WTC11 (cell line): Measurements from ENCODE around the gene NR2F2. TPM values are rescaled to one million over a fixed set of nuclear protein-coding genes. Genes with fewer than 3 reads are reported as not detected.

Experiments
- ATAC-seq: fragments of 200-7000 bp; cut with Tn5 transposase; 2 replicates; pipeline ENCODE4 v1.10.0; 2021; ENCODE audit warnings: mild to moderate bottlenecking, moderate library complexity
- CTCF ChIA-PET: fragments of 300-600 bp; sonication (Branson Sonifier 250); formaldehyde crosslinking; loops from one replicate; lab custom pipeline; 2021; ENCODE audit warnings: antibody characterized with exemption; lab: Charles Lee
- POLR2A ChIA-PET: fragments of 350-600 bp; sonication (Branson Sonifier 250); formaldehyde crosslinking; loops from one replicate; lab custom pipeline; 2021; ENCODE audit warnings: antibody characterized with exemption; lab: Charles Lee
- DNase-seq: peaks from one replicate; pipeline ENCODE4 v3.0.0; 2021; ENCODE audit warnings: low spot score
- H3K27ac Mint-ChIP-seq: 2 replicates; pipeline ENCODE4 v1.8.0; 2021; ENCODE audit warnings: mixed read lengths
- H3K27me3 Mint-ChIP-seq: 2 replicates; pipeline ENCODE4 v1.8.0; 2021; ENCODE audit warnings: low read depth, mild to moderate bottlenecking, moderate library complexity, mixed read lengths
- H3K36me3 Mint-ChIP-seq: 2 replicates; pipeline ENCODE4 v1.8.0; 2021; ENCODE audit warnings: mixed read lengths
- H3K4me1 Mint-ChIP-seq: 2 replicates; pipeline ENCODE4 v1.8.0; 2022; ENCODE audit warnings: mixed read lengths
- H3K4me3 Mint-ChIP-seq: 2 replicates; pipeline ENCODE4 v1.8.0; 2021; ENCODE audit warnings: mild to moderate bottlenecking, moderate library complexity, mixed read lengths
- H3K9me3 Mint-ChIP-seq: 2 replicates; pipeline ENCODE4 v1.8.0; 2021; ENCODE audit warnings: mixed read lengths
- ATF6 ChIP-seq: sonication (generic); formaldehyde crosslinking; IDR thresholded peaks from 2 replicates; pipeline ENCODE4 v1.8.1; 2023; ENCODE audit warnings: mild to moderate bottlenecking, missing genetic modification reagents
- CBFB ChIP-seq: sonication (generic); formaldehyde crosslinking; IDR thresholded peaks from 2 replicates; pipeline ENCODE4 v1.8.1; 2022; ENCODE audit warnings: mild to moderate bottlenecking, low read depth, missing genetic modification reagents
- CTCF ChIP-seq: fragments of 200-600 bp; IDR thresholded peaks from 2 replicates; pipeline ENCODE4 v1.8.0; 2022; ENCODE audit warnings: antibody characterized with exemption
- E2F4 ChIP-seq: sonication (generic); formaldehyde crosslinking; IDR thresholded peaks from 2 replicates; pipeline ENCODE4 v1.8.1; 2022; ENCODE audit warnings: low read depth, mild to moderate bottlenecking, moderate library complexity, missing genetic modification reagents, borderline replicate concordance
- EMX1 ChIP-seq: fragments of 250-450 bp; sonication (Bioruptor Pico); IDR thresholded peaks from 2 replicates; pipeline ENCODE4 v1.8.0; 2021; ENCODE audit warnings: mild to moderate bottlenecking
- ETV6 ChIP-seq: sonication (generic); formaldehyde crosslinking; IDR thresholded peaks from 2 replicates; pipeline ENCODE4 v1.8.1; 2022; ENCODE audit warnings: mild to moderate bottlenecking, missing genetic modification reagents
- FOXP1 ChIP-seq: sonication (generic); formaldehyde crosslinking; IDR thresholded peaks from 2 replicates; pipeline ENCODE4 v1.8.0; 2022; ENCODE audit warnings: missing genetic modification reagents, mild to moderate bottlenecking, moderate library complexity, borderline replicate concordance
- GABPB1 ChIP-seq: sonication (generic); formaldehyde crosslinking; IDR thresholded peaks from 2 replicates; pipeline ENCODE4 v1.8.1; 2023; ENCODE audit warnings: mild to moderate bottlenecking, missing genetic modification reagents
- GTF2I ChIP-seq: fragments of 250-450 bp; sonication (Bioruptor Pico); conservative IDR thresholded peaks from 2 replicates; pipeline ENCODE4 v1.4.0; 2021; ENCODE audit warnings: mild to moderate bottlenecking
- HMGXB4 ChIP-seq: sonication (generic); formaldehyde crosslinking; IDR thresholded peaks from 2 replicates; pipeline ENCODE4 v1.8.1; 2023; ENCODE audit warnings: mild to moderate bottlenecking, moderate library complexity, missing genetic modification reagents
- NFATC4 ChIP-seq: fragments of 250-450 bp; sonication (Bioruptor Pico); IDR thresholded peaks from 2 replicates; pipeline ENCODE4 v1.9.0; 2021; ENCODE audit warnings: mild to moderate bottlenecking
- NR3C1 ChIP-seq: sonication (generic); formaldehyde crosslinking; conservative IDR thresholded peaks from 2 replicates; pipeline ENCODE4 v1.8.1; 2023; ENCODE audit warnings: low read depth, mild to moderate bottlenecking, missing genetic modification reagents
- SMAD3 ChIP-seq: sonication (generic); formaldehyde crosslinking; IDR thresholded peaks from 2 replicates; pipeline ENCODE4 v1.8.0; 2022; ENCODE audit warnings: missing genetic modification reagents, mild to moderate bottlenecking, borderline replicate concordance
- TCF7 ChIP-seq: sonication (generic); formaldehyde crosslinking; IDR thresholded peaks from 2 replicates; pipeline ENCODE4 v1.8.0; 2022; ENCODE audit warnings: mild to moderate bottlenecking, low read depth, missing genetic modification reagents, moderate library complexity
- TEAD1 ChIP-seq: sonication (generic); formaldehyde crosslinking; IDR thresholded peaks from 2 replicates; pipeline ENCODE4 v1.8.0; 2022; ENCODE audit warnings: mild to moderate bottlenecking, missing genetic modification reagents
- USF2 ChIP-seq: sonication (generic); formaldehyde crosslinking; IDR thresholded peaks from 2 replicates; pipeline ENCODE4 v1.8.1; 2023; ENCODE audit warnings: mild to moderate bottlenecking, missing genetic modification reagents, moderate library complexity
- ZBTB21 ChIP-seq: sonication (generic); formaldehyde crosslinking; IDR thresholded peaks from 2 replicates; pipeline ENCODE4 v1.8.1; 2023; ENCODE audit warnings: mild to moderate bottlenecking, missing genetic modification reagents, borderline replicate concordance
- ZBTB43 ChIP-seq: sonication (generic); formaldehyde crosslinking; IDR thresholded peaks from 2 replicates; pipeline ENCODE4 v1.8.1; 2023; ENCODE audit warnings: mild to moderate bottlenecking, missing genetic modification reagents
- ZNF232 ChIP-seq: sonication (generic); formaldehyde crosslinking; IDR thresholded peaks from 2 replicates; pipeline ENCODE4 v1.8.0; 2022; ENCODE audit warnings: mild to moderate bottlenecking, missing genetic modification reagents
- ZNF423 ChIP-seq: fragments of 250-450 bp; sonication (Bioruptor Pico); IDR thresholded peaks from 2 replicates; pipeline ENCODE4 v2.1.2; 2022; ENCODE audit warnings: mild to moderate bottlenecking, moderate library complexity
- total RNA-seq: library from RNA; stranded (reverse); gene quantifications from 3 replicates; pipeline ENCODE4 v1.2.3, GENCODE V29; 2021
- TF ChIP-seq, protein P1 (sequence below): sonication (generic); formaldehyde crosslinking; IDR thresholded peaks from 2 replicates; pipeline ENCODE4 v1.8.1; 2023; ENCODE audit warnings: mild to moderate bottlenecking, missing genetic modification reagents, borderline replicate concordance

NR2F2 gene
- total RNA-seq, 1 experiment from 2014 or later = 0.57 TPM

DNA sequence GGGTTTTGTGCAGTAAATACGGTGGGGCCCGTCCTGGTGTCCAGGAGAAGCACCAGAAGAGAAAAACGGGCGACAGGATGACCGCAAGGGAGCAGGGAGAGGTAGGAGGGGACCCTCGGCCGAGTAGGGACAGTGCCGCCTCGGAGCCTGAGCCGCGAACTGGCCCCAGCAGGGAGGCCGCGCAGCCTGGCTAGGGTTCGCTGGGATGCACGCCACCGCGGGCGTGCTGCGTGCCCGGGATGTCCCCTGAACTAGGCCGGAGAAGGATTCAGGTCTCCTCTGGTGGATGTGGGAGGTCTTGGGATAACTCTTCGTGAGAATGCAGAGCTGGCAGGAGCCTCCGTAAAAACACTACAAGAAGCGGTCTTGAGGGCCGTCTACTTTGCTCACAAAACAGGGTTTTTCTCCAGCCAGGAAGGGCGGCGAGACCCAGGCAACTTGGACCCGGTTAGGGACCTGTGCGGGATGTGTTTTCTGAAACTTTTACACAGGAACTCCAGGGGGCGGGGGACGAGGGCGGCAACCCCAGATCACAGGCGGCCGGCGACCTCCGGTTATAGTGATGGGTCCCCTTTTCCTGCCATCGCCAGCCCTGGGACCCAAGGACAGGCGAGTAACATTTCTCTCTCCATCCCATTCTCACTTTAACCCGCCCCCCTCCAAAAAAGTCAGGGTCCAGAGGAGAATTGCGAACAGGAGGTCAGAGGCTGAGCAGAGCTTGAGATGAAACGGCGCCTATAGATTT lies 35.5 kb downstream of the NR2F2 start:
- H3K36me3 Mint-ChIP-seq = no peaks in the 10 kb centered on the region; the same call in 1 of the 2 replicates
- H3K27me3 Mint-ChIP-seq = no peaks in the 10 kb centered on the region
- DNase-seq (no peak), ATAC-seq (no peak; the same call in 1 of the 2 replicates)
- ChIA-PET CTCF (interaction anchor here (1.1 to 1.8 kb wide), 4 partner anchors 8 to 39 kb away, joined by 3 to 10 read pairs (median 5); no protein-coding TSS in a partner anchor), POLR2A (no interaction called here)
- H3K4me3 Mint-ChIP-seq = peak overlapping the region; percentile 31; the same call in 1 of the 2 replicates
- H3K9me3 Mint-ChIP-seq = no peaks in the 10 kb centered on the region
- H3K4me1 Mint-ChIP-seq = peaks cover 66% of the 10 kb centered on the region
- TF ChIP-seq CBFB (CRISPR knock-in tag) (no peak), FOXP1 (CRISPR knock-in tag) (no peak), EMX1 (CRISPR knock-in tag) (no peak), NFATC4 (CRISPR knock-in tag) (no peak), CTCF (no peak), NR3C1 (CRISPR knock-in tag) (no peak)
- H3K27ac Mint-ChIP-seq = no peak overlapping the region

GRCh38 chr15:96366526-96366877 lies 36.0 kb downstream of the NR2F2 start:
- H3K4me3 Mint-ChIP-seq = 0 out of 2 replicates have a peak overlapping the region, but pooled peaks have one; percentile 24
- H3K9me3 Mint-ChIP-seq = no peaks in the 10 kb centered on the region
- H3K36me3 Mint-ChIP-seq = no peaks in the 10 kb centered on the region; the same call in 1 of the 2 replicates
- peaks cover 63% of the 10 kb centered on the region for H3K4me1 Mint-ChIP-seq
- DNase-seq (no peak), ATAC-seq (peak; percentile 36)
- H3K27ac Mint-ChIP-seq = no peak overlapping the region
- CTCF ChIA-PET = interaction anchor here (1.1 to 1.8 kb wide), 5 partner anchors 9 to 39 kb away, joined by 3 to 10 read pairs (median 5); no protein-coding TSS in a partner anchor
- POLR2A ChIA-PET = no interaction called here
- no peaks in the 10 kb centered on the region for H3K27me3 Mint-ChIP-seq
- TF ChIP-seq FOXP1 (CRISPR knock-in tag) (no peak), SMAD3 (CRISPR knock-in tag) (no peak), GABPB1 (no peak), ETV6 (CRISPR knock-in tag) (no peak), ZBTB21 (CRISPR knock-in tag) (no peak), HMGXB4 (CRISPR knock-in tag) (no peak), USF2 (no peak), ZNF423 (CRISPR knock-in tag) (no peak), TCF7 (CRISPR knock-in tag) (no peak), ZNF232 (CRISPR knock-in tag) (no peak), ATF6 (CRISPR knock-in tag) (no peak), GTF2I (no peak), ZBTB43 (CRISPR knock-in tag) (no peak), E2F4 (CRISPR knock-in tag) (no peak), TEAD1 (CRISPR knock-in tag) (no peak)
- TF ChIP-seq, protein P1, sequence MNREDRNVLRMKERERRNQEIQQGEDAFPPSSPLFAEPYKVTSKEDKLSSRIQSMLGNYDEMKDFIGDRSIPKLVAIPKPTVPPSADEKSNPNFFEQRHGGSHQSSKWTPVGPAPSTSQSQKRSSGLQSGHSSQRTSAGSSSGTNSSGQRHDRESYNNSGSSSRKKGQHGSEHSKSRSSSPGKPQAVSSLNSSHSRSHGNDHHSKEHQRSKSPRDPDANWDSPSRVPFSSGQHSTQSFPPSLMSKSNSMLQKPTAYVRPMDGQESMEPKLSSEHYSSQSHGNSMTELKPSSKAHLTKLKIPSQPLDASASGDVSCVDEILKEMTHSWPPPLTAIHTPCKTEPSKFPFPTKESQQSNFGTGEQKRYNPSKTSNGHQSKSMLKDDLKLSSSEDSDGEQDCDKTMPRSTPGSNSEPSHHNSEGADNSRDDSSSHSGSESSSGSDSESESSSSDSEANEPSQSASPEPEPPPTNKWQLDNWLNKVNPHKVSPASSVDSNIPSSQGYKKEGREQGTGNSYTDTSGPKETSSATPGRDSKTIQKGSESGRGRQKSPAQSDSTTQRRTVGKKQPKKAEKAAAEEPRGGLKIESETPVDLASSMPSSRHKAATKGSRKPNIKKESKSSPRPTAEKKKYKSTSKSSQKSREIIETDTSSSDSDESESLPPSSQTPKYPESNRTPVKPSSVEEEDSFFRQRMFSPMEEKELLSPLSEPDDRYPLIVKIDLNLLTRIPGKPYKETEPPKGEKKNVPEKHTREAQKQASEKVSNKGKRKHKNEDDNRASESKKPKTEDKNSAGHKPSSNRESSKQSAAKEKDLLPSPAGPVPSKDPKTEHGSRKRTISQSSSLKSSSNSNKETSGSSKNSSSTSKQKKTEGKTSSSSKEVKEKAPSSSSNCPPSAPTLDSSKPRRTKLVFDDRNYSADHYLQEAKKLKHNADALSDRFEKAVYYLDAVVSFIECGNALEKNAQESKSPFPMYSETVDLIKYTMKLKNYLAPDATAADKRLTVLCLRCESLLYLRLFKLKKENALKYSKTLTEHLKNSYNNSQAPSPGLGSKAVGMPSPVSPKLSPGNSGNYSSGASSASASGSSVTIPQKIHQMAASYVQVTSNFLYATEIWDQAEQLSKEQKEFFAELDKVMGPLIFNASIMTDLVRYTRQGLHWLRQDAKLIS (CRISPR knock-in tag) = no peak
